Lower leg skin (tissue), 4 donors: ENCODE data around the gene TTC39C. TPM values are rescaled to one million over a fixed set of nuclear protein-coding genes. Genes with fewer than 3 reads are reported as not detected.

Source experiments
- DNase-seq, 2 donors: peaks; one replicate each; pipeline ENCODE4 v3.0.0-alpha.2; 2019; ENCODE audit warnings: low spot score in 2 of 2
- H3K4me3 ChIP-seq: fragments of 200-600 bp; sonication (generic); 2 replicates; pipeline ENCODE4 v1.5.1; 2017; ENCODE audit warnings: mild to moderate bottlenecking, low read depth; ENCODE audit not compliant: poor library complexity, severe bottlenecking
- POLR2A ChIP-seq, 2 donors: fragments of 450-650 bp; IDR thresholded peaks; one replicate each; pipeline ENCODE4 v1.6.1; 2016 to 2017; ENCODE audit warnings: antibody characterized with exemption in 2 of 2, mild to moderate bottlenecking in 1 of 2, moderate library complexity in 1 of 2
- WGBS, 2 donors: methylation state at CpG; one replicate each; pipeline ENCODE4 v1.1.5; 2018; 5-methylcytosine and 5-hydroxymethylcytosine counted together
- intact Hi-C: fragments of 100-400 bp; cut with DNase I; formaldehyde crosslinking; loops from one replicate; pipeline ENCODE4 v1.15.0; 2023; ENCODE audit warnings: low total_unique reads
- total RNA-seq, 4 donors: library from RNA; depleted of rRNA; stranded (reverse); fragments of >200 nt; gene quantifications; one replicate each; pipeline ENCODE4 v1.1.0, GENCODE V29; 2016
- TF ChIP-seq, protein P1 (sequence below), 3 donors: fragments of 450-650 bp; IDR thresholded peaks; one replicate each; pipeline ENCODE4 v1.5.1; 2016; ENCODE audit warnings: antibody characterized with exemption in 3 of 3, mild to moderate bottlenecking in 3 of 3, moderate library complexity in 2 of 3

The TTC39C gene
- total RNA-seq, 4 donors from 2014 or later: 66.6 to 96.7 (median 82.1) TPM

GRCh38 chr18:24115628-24116027, 101.1 kb downstream of the TTC39C start:
- 65 to 77% methylated on average over 2 of the region's 2 CpGs for WGBS, 2 donors
- H3K4me3 ChIP-seq: no peak overlapping the region
- DNase-seq: no peak
- TF ChIP-seq, protein P1, sequence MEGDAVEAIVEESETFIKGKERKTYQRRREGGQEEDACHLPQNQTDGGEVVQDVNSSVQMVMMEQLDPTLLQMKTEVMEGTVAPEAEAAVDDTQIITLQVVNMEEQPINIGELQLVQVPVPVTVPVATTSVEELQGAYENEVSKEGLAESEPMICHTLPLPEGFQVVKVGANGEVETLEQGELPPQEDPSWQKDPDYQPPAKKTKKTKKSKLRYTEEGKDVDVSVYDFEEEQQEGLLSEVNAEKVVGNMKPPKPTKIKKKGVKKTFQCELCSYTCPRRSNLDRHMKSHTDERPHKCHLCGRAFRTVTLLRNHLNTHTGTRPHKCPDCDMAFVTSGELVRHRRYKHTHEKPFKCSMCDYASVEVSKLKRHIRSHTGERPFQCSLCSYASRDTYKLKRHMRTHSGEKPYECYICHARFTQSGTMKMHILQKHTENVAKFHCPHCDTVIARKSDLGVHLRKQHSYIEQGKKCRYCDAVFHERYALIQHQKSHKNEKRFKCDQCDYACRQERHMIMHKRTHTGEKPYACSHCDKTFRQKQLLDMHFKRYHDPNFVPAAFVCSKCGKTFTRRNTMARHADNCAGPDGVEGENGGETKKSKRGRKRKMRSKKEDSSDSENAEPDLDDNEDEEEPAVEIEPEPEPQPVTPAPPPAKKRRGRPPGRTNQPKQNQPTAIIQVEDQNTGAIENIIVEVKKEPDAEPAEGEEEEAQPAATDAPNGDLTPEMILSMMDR (IDR thresholded peaks at IDR 0.05): no peak
- TF ChIP-seq POLR2A (IDR thresholded peaks at IDR 0.05): no peak
- intact Hi-C loops: no loop called here

DNA sequence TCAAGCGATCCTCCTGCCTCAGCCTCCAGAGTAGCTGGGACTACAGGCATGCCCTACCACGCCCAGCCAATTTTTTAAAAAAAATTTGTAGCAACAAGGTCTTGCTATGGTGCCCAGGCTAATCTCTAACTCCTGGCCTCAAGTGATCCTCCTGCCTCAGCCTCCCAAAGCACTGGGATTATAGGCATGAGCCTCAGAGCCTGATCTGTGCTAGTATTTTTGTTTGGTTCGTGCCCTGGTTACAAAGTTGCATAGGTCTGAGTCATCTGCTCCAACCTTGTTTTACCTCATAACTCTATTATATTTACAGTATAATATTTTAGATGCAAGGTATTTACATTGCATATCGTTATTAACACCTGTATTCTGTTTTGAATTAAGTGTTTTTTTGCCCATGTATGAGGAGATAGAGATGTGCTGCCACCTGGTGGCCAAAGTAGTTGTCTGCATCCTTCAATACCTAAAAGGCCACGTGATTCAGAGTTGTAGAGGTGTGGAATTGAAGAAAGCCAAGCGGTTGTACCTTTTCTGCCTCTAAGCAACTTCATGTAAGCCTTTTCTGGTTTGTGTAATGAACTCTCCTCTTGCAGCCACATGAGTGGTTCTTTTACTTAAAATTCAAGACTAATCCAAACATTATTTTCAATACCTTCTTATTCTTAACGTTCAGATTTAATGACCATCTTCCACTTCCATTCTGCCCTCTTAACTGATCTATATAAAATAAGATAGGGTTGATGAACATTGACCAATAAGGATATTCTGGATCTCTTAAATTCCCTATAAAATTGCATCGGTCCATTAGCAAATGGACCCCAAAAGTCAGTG, 104.4 kb downstream of the TTC39C start:
- intact Hi-C loops: no loop called here
- 49 to 58% methylated on average over 8 of the region's 8 CpGs for WGBS, 2 donors
- no peak overlapping the region for H3K4me3 ChIP-seq
- TF ChIP-seq POLR2A (IDR thresholded peaks at IDR 0.05): no peak
- TF ChIP-seq, protein P1 (IDR thresholded peaks at IDR 0.05): peak in 1 of 3 donors; percentile 50
- DNase-seq: peak; percentile 71 to 92

DNA sequence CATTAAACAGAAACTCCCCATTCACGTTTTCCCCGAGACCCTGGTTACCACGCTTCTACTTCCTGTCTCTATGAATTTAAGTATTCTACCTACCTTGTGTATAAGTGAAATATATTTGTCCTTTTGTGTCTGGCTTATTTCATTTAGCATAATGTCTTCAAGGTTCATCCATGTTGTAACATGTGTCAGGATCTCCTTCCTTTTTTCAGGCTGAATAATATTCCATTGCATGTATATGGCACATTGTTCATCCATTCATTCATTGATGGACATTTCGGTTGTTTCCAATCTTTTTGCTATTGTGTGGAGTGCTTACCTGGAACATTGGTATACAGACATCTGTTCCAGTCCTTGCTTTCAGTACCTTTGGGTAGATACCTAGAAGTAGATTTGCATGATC, 106.1 kb downstream of the TTC39C start:
- DNase-seq: no peak
- H3K4me3 ChIP-seq: no peak overlapping the region
- 96 to 99% methylated on average over 4 of the region's 4 CpGs for WGBS, 2 donors
- intact Hi-C loops: loop anchor here (10.0 kb wide), 1 partner anchor 186 kb away; no protein-coding TSS in a partner anchor
- TF ChIP-seq, protein P1 (IDR thresholded peaks at IDR 0.05): no peak
- no peak for TF ChIP-seq POLR2A (IDR thresholded peaks at IDR 0.05)

DNA sequence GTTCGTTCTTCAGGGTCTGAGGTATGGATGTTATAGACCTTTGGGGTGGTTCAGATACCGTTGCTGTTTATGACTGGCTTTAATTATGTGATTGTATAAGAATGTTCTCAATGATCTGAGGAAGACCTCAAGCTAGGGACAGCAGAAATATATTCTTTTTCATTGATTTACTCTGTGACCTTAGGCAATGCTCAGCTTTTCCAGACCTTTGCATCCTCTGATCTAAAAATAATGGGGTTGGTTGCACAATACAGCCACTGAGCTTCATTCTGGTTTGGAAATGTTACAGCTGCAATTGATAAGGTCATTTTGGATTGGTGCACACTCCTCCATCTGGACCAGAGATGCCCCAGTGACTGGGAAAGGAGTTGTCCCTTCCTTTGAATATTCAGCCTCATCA, 107.1 kb downstream of the TTC39C start:
- TF ChIP-seq, protein P1 (IDR thresholded peaks at IDR 0.05): no peak
- TF ChIP-seq POLR2A (IDR thresholded peaks at IDR 0.05): no peak
- no peak overlapping the region for H3K4me3 ChIP-seq
- WGBS, 2 donors: 90 to 92% methylated on average over 2 of the region's 2 CpGs
- DNase-seq: no peak
- intact Hi-C loops: loop anchor here (10.0 kb wide), 1 partner anchor 187 kb away; no protein-coding TSS in a partner anchor

DNA sequence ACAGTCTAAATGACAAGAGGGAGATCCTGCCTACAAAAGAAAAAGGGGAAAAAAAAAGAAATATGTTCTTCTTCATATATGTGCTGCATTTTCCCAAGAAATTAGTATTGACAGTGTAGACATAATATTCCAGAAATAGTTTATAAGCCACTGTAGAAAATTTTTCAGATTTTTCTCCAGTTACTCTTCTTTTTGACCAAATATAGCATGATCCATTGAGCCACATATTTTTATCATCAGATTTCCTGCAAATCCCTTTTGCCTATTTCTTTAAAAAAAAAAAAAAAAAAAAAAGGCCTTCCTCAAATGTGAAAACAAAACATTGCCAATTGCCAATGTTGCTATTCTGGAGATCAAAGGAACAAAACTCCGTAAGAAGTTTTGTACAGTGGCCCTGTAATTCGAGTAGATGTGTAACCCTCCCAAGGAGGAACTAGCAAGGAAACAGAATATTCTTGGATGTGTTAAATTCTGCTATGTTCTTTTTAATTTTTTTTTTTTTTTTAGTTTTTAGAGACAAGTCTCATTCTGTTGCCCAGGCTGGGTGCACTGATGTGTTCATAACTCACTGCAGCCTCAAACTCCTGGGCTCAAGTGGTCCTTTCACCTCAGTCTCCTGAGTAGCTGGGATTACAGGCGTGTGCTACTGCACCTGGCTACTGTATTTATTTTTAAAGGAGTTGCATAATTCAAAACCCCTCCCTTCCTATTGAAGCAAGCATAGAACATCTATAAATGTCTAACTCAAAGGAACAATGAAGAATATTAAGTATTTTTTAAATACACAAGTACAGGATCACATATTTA, 111.8 kb downstream of the TTC39C start:
- WGBS, 2 donors: 44 to 45% methylated on average over 3 of the region's 3 CpGs
- DNase-seq: no peak
- intact Hi-C loops: loop anchor here (10.0 kb wide), 1 partner anchor 192 kb away; no protein-coding TSS in a partner anchor
- TF ChIP-seq POLR2A (IDR thresholded peaks at IDR 0.05): no peak
- TF ChIP-seq, protein P1 (IDR thresholded peaks at IDR 0.05): no peak
- no peak overlapping the region for H3K4me3 ChIP-seq
